C4-2B (cell line): ENCODE data around the gene CPT1C.

ENCODE experiments used
- ZFX ChIP-seq: fragments of 450-650 bp; IDR thresholded peaks from 2 replicates; pipeline ENCODE4 v1.6.1; 2017
- TF ChIP-seq, protein P1 (sequence below): fragments of 450-650 bp; conservative IDR thresholded peaks from 2 replicates; pipeline ENCODE4 v1.5.1; 2017; ENCODE audit warnings: mild to moderate bottlenecking

DNA sequence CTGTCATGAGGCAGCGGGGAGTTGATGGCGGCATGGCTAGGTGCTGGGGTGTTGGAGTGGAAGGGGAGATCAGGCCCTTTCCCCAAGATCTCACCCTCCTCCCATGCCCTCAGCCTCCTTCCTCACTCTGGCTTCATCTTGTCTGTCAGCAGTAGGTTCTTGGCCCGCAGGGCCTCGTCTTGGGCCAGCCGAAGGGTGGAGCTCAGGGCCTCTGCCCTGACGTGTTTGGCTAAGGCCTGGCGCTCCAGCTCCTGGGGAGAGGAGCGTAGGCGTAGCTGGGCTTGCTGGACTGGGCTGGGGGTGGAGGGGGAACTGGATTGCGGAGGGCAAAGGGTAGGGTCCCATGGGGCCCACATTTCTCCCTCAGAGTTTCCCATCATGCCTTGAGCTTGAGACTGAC, 49.0 kb downstream of the CPT1C start:
- TF ChIP-seq, protein P1, sequence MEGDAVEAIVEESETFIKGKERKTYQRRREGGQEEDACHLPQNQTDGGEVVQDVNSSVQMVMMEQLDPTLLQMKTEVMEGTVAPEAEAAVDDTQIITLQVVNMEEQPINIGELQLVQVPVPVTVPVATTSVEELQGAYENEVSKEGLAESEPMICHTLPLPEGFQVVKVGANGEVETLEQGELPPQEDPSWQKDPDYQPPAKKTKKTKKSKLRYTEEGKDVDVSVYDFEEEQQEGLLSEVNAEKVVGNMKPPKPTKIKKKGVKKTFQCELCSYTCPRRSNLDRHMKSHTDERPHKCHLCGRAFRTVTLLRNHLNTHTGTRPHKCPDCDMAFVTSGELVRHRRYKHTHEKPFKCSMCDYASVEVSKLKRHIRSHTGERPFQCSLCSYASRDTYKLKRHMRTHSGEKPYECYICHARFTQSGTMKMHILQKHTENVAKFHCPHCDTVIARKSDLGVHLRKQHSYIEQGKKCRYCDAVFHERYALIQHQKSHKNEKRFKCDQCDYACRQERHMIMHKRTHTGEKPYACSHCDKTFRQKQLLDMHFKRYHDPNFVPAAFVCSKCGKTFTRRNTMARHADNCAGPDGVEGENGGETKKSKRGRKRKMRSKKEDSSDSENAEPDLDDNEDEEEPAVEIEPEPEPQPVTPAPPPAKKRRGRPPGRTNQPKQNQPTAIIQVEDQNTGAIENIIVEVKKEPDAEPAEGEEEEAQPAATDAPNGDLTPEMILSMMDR = no peak
- TF ChIP-seq ZFX = no peak
